Measurements from ENCODE around the gene NRIP1. TPM values are rescaled to one million over a fixed set of nuclear protein-coding genes. Genes with fewer than 3 reads are reported as not detected.

Gene NRIP1
- total and polyA plus RNA-seq, 9 of the 15 experiments (the other 6 are each of a cell fraction or from before 2014, with no cell fraction given): 4.3 to 42.8 (median 19.6) TPM

DNA sequence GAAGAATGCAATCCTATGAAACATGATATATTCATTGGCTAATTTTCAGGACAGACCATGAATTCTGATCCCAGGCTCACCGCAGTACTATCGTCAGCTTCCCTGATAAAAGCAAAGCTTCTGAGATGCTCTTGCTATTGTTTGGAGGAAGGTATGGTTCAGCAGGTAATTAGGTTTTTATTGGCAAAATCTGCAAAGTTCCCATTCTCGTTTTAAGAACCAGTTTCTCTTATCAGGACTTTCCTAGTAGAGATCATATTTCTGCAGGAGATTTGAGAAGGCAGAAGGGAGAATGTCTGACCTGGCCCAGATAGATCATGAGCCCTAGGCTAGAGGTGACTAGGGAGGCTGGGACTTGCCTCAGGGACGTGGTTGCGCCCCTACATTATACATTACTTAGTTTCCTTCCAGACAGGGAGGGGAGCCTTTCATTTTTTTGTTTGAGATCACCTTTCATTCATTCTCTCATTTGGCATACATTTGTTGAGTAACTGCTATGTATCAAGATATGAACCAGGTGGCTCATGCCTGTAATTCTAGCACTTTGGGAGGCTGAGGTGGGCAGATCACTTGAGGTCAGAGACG, 108.8 kb downstream of the NRIP1 start:
- intact Hi-C loops (cut with micrococcal nuclease): no loop called here
- Histone ChIP-seq H3K36me3 (ENCODE audit: control insufficient read depth, insufficient read depth, low read length) (no peaks in the 10 kb centered on the region), H3K9ac (ENCODE audit: insufficient read depth in 1 of 2, low read depth in 2 of 2, low read length in 2 of 2) (no peak overlapping the region), H3K4me3 (no peak overlapping the region), H3K4me2 (ENCODE audit: insufficient read depth, low read length) (no peak overlapping the region), H3K27me3 (ENCODE audit: control insufficient read depth in 2 of 2, insufficient read depth in 2 of 2, low read length in 2 of 2) (no peaks in the 10 kb centered on the region), H3K9me3 (replicated peaks; ENCODE audit: control insufficient read depth, insufficient read depth, low read depth, low read length) (no peaks in the 10 kb centered on the region), H3K9me1 (ENCODE audit: control insufficient read depth, insufficient read depth, low read length) (no peaks in the 10 kb centered on the region), H3K27ac (ENCODE audit: extremely low read depth, low read depth, low read length) (no peak overlapping the region), H4K20me1 (replicated peaks; ENCODE audit: control insufficient read depth, insufficient read depth, low read length) (no peaks in the 10 kb centered on the region), H3K4me1 (replicated peaks in 1 of 2; ENCODE audit: control insufficient read depth in 2 of 2, insufficient read depth in 2 of 2, low read length in 2 of 2) (0 out of 5 replicates have a peak, but pooled peaks cover 0 to 4% of the 10 kb centered on the region in 2 experiments), H3K79me2 (ENCODE audit: control insufficient read depth, insufficient read depth, low read length) (no peaks in the 10 kb centered on the region), H2AFZ (ENCODE audit: low read depth, low read length) (no peak overlapping the region)
- ATAC-seq (no peak), DNase-seq (ENCODE audit: extremely low read depth in 1 of 4, low spot score in 3 of 4) (no peak), FAIRE-seq (no peak)
- CTCF ChIA-PET (ENCODE audit: low intra/inter-chr PET ratio): no interaction called here
- in situ Hi-C loops (cut with MboI): no loop called here
- no TSS peak for BruUV-seq (replicated peaks)
- 20% methylated on average over 6 of the region's 6 CpGs for WGBS (ENCODE audit: insufficient coverage, low coverage, missing lambda C conversion rate)
- POLR2A ChIA-PET: no interaction called here
- TF ChIP-seq ELF4 (CRISPR knock-in tag; IDR thresholded peaks at IDR 0.05) (no peak), SP1 (CRISPR knock-in tag; IDR thresholded peaks at IDR 0.05) (no peak), MXI1 (IDR thresholded peaks at IDR 0.05; ENCODE audit: low read depth, low read length) (no peak), ETV1 (tag; conservative IDR thresholded peaks at IDR 0.05; ENCODE audit: low read depth) (no peak), PHF8 (IDR thresholded peaks at IDR 0.05; ENCODE audit: borderline replicate concordance, low read length) (no peak), CREBBP (IDR thresholded peaks at IDR 0.05; ENCODE audit: low read depth, low read length) (no peak), SRF (CRISPR knock-in tag; IDR thresholded peaks at IDR 0.05) (no peak), E2F3 (CRISPR knock-in tag; IDR thresholded peaks at IDR 0.05) (no peak), TEAD4 (IDR thresholded peaks at IDR 0.05; ENCODE audit: low read length) (no peak), TEAD4 (CRISPR knock-in tag; IDR thresholded peaks at IDR 0.05; ENCODE audit: borderline replicate concordance) (no peak), TFE3 (CRISPR knock-in tag; IDR thresholded peaks at IDR 0.05) (no peak), SMARCC2 (IDR thresholded peaks at IDR 0.05; ENCODE audit: low read depth) (no peak), MYNN (IDR thresholded peaks at IDR 0.05) (no peak), MYNN (CRISPR knock-in tag; IDR thresholded peaks at IDR 0.05) (no peak), ZNF277 (CRISPR knock-in tag; IDR thresholded peaks at IDR 0.05; ENCODE audit: borderline replicate concordance) (no peak), OTX1 (CRISPR knock-in tag; IDR thresholded peaks at IDR 0.05) (no peak), POU5F1 (IDR thresholded peaks at IDR 0.05; ENCODE audit: borderline replicate concordance, low read depth, low read length, partially characterized antibody) (no peak), TRIM25 (IDR thresholded peaks at IDR 0.05; ENCODE audit: borderline replicate concordance) (no peak)

Data from K562 (cell line).